Measurements from ENCODE around the gene RARA. TPM values are rescaled to one million over a fixed set of nuclear protein-coding genes. Genes with fewer than 3 reads are reported as not detected.

The RARA gene
- total RNA-seq, 1 donor from 2014 or later, result 38.8 TPM

- Histone ChIP-seq H3K4me2 (ENCODE audit: low read length) (no peak overlapping the region), H3K9me3 (ENCODE audit: insufficient read depth, low read depth, low read length) (no peaks in the 10 kb centered on the region), H4K20me1 (ENCODE audit: insufficient read depth, low read length) (no peaks in the 10 kb centered on the region), H3K4me3 (ENCODE audit: insufficient read depth, low read depth, low read length) (no peak overlapping the region), H3K27me3 (ENCODE audit: insufficient read depth, low read length) (no peaks in the 10 kb centered on the region), H3K36me3 (ENCODE audit: insufficient read depth, low read length) (no peaks in the 10 kb centered on the region), H3K4me1 (ENCODE audit: insufficient read depth, low read length) (no peaks in the 10 kb centered on the region), H3K27ac (ENCODE audit: low read depth, low read length) (no peak overlapping the region), H3K9ac (ENCODE audit: low read length) (no peak overlapping the region), H3K79me2 (ENCODE audit: insufficient read depth, low read length) (no peaks in the 10 kb centered on the region), H2AFZ (ENCODE audit: low read depth, low read length) (no peak overlapping the region)
- peak; percentile 7 for DNase-seq (ENCODE audit: low read depth)
- FAIRE-seq, result no peak
- peaks cover 2% of the 10 kb centered on the region for H3K36me3 Mint-ChIP-seq (ENCODE audit: low read depth, unreplicated experiment)
- peaks cover 3% of the 10 kb centered on the region for H3K9me3 Mint-ChIP-seq (ENCODE audit: unreplicated experiment)
- peaks cover 4% of the 10 kb centered on the region for H3K27me3 Mint-ChIP-seq (ENCODE audit: low read depth, unreplicated experiment)
- no peak overlapping the region for H3K4me3 Mint-ChIP-seq (ENCODE audit: unreplicated experiment)
- no peak overlapping the region for H3K27ac Mint-ChIP-seq (ENCODE audit: unreplicated experiment)
- peaks cover 15% of the 10 kb centered on the region for H3K4me1 Mint-ChIP-seq (ENCODE audit: low read depth, unreplicated experiment)
- TF ChIP-seq, protein P1, sequence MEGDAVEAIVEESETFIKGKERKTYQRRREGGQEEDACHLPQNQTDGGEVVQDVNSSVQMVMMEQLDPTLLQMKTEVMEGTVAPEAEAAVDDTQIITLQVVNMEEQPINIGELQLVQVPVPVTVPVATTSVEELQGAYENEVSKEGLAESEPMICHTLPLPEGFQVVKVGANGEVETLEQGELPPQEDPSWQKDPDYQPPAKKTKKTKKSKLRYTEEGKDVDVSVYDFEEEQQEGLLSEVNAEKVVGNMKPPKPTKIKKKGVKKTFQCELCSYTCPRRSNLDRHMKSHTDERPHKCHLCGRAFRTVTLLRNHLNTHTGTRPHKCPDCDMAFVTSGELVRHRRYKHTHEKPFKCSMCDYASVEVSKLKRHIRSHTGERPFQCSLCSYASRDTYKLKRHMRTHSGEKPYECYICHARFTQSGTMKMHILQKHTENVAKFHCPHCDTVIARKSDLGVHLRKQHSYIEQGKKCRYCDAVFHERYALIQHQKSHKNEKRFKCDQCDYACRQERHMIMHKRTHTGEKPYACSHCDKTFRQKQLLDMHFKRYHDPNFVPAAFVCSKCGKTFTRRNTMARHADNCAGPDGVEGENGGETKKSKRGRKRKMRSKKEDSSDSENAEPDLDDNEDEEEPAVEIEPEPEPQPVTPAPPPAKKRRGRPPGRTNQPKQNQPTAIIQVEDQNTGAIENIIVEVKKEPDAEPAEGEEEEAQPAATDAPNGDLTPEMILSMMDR (IDR thresholded peaks at IDR 0.05; ENCODE audit: insufficient read depth, low read depth, low read length), result no peak
- TF ChIP-seq EZH2 (IDR thresholded peaks at IDR 0.05; ENCODE audit: insufficient read depth, low read length), result no peak
Measured at GRCh38 chr17:40373324-40373723, 64.3 kb downstream of the RARA start.

DNA sequence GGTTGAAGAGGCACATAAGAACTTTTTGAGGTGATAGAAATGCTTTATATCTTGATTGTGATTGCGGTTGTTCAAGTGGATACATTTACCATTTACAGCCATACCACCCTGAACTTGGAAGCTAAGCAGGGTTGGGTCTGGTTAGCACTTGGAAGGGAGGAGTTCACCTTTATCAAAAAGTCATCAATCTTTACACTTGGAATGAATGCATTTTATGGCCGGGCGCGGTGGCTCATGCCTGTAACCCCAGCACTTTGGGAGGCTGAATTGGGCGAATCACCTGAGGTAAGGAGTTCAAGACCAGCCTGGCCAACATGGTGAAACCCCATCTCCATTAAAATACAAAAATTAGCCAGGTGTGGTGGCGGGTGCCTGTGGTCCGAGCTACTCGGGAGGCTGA lies 65.0 kb downstream of the RARA start:
- no peak overlapping the region for H3K27ac Mint-ChIP-seq (ENCODE audit: unreplicated experiment)
- no peak for FAIRE-seq

More for the DNA sequence above, 65.0 kb downstream of the RARA start:
- Histone ChIP-seq H3K79me2 (ENCODE audit: insufficient read depth, low read length) (no peaks in the 10 kb centered on the region), H3K27me3 (ENCODE audit: insufficient read depth, low read length) (no peaks in the 10 kb centered on the region), H3K9ac (ENCODE audit: low read length) (no peak overlapping the region), H3K4me2 (ENCODE audit: low read length) (no peak overlapping the region), H3K36me3 (ENCODE audit: insufficient read depth, low read length) (no peaks in the 10 kb centered on the region), H3K4me3 (ENCODE audit: insufficient read depth, low read depth, low read length) (no peak overlapping the region), H3K4me1 (ENCODE audit: insufficient read depth, low read length) (no peaks in the 10 kb centered on the region), H4K20me1 (ENCODE audit: insufficient read depth, low read length) (no peaks in the 10 kb centered on the region), H3K27ac (ENCODE audit: low read depth, low read length) (no peak overlapping the region), H2AFZ (ENCODE audit: low read depth, low read length) (no peak overlapping the region), H3K9me3 (ENCODE audit: insufficient read depth, low read depth, low read length) (no peaks in the 10 kb centered on the region)
- Mint-ChIP-seq H3K36me3 (ENCODE audit: low read depth, unreplicated experiment) (peaks cover 2% of the 10 kb centered on the region), H3K4me1 (ENCODE audit: low read depth, unreplicated experiment) (peaks cover 15% of the 10 kb centered on the region), H3K27me3 (ENCODE audit: low read depth, unreplicated experiment) (peaks cover 4% of the 10 kb centered on the region), H3K4me3 (ENCODE audit: unreplicated experiment) (no peak overlapping the region), H3K9me3 (ENCODE audit: unreplicated experiment) (peaks cover 3% of the 10 kb centered on the region)
- no peak for DNase-seq (ENCODE audit: low read depth)
- TF ChIP-seq, protein P1 (IDR thresholded peaks at IDR 0.05; ENCODE audit: insufficient read depth, low read depth, low read length), result no peak
- no peak for TF ChIP-seq EZH2 (IDR thresholded peaks at IDR 0.05; ENCODE audit: insufficient read depth, low read length)
